ENCODE measurements around the gene RGS14.
A peak's percentile ranks its signal among the peaks of the same experiment; 100 is the strongest.
"Not testable (repeated sequence)": the region's sequence is repeated elsewhere in the genome, so short reads cannot be mapped to it uniquely, and the experiment has no call there.

The RGS14 gene

DNA sequence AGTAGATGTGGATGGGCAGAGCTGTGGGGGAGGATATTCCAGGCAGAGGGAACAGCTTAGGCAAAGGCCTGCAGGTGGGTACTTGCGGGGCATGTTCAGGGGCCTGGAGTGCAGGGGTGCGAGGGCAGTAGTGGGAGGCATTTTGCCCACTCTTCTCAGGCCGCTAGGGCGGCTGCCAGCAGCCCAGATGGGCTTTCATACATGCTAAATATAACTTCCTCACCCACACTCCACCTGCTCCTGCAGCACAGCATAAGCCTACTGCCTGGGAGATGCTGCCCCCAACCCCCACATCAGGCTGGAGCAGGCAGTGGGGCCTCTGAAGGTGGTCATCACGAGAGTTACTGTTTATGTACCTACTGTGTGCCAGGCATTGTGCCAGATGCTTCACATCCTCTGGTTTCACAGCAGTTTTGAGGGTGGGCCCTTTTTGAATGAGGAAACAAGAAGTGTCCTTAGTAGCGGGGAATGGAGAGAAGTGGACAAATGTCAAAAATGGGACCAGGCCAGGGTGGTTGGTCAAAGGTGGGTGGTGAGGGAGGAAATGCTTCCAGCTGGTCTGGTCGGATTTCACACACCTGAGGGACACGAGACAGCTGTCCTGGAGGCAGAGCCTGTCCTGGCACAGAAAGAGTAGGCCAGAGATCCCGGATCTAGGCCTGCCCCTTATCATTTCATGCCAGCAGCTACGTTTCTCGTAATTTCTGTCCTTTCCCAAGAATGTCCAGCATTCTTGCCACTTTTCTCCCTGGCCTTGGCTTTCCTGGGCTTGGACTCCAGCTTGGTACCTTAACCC lies 12.1 kb downstream of the RGS14 start:
- H3K9me3 ChIP-seq (ENCODE audit: control insufficient read depth in 5 of 5, low read length in 5 of 5), result no peaks in the 10 kb centered on the region
- H3K4me3 ChIP-seq (ENCODE audit: low read depth in 1 of 5, low read length in 5 of 5), result no peak overlapping the region
- no peaks in the 10 kb centered on the region for H3K27me3 ChIP-seq (ENCODE audit: control insufficient read depth in 5 of 5, insufficient read depth in 4 of 5, low read length in 5 of 5)
- no peak overlapping the region for H3K9ac ChIP-seq (ENCODE audit: low read length in 5 of 5)
- H3K4me1 ChIP-seq (ENCODE audit: control insufficient read depth in 5 of 5, insufficient read depth in 5 of 5, low read length in 5 of 5), result peaks cover 0 to 42% (median 33%) of the 10 kb centered on the region in 5 donors
- peak overlapping the region; percentile 54 for H3K27ac ChIP-seq (ENCODE audit: low read depth, low read length)
- peaks cover 0 to 15% (median 5%) of the 10 kb centered on the region in 5 donors for H3K36me3 ChIP-seq (ENCODE audit: control insufficient read depth in 5 of 5, insufficient read depth in 5 of 5, low read length in 5 of 5)

DNA sequence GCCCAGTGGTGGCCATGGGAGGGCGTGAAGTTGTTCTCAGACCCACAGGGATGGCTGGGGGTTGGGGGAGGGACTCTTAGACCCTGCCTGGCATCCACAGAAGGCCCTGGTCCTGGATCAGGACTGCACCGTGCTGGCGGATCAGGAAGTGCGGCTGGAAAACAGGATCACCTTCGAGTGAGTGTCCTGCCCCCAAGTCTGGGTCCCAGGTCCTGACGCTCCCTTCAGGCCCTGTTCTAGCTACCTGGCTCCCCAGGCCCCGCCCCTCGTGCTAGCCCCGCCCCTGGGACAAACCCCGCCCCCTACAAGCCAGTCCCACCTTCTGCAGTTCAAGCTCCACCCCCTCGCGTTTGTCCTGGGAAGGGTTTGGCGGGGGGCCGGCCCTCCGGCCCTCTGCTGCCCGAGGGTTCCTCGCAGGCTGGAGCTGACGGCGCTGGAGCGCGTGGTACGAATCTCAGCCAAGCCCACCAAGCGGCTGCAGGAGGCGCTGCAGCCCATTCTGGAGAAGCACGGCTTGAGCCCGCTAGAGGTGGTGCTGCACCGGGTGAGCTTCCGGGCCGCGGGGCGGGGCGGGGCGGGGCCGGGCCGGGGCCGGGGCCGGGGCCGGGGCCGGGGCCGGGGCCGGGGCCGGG lies 12.9 kb downstream of the RGS14 start:
- Histone ChIP-seq H3K27me3 (ENCODE audit: control insufficient read depth in 5 of 5, insufficient read depth in 4 of 5, low read length in 5 of 5) (no peaks in the 10 kb centered on the region), H3K4me3 (ENCODE audit: low read depth in 1 of 5, low read length in 5 of 5) (peak overlapping the region in 4 of 5 donors; percentile 55 to 75 (median 62)), H3K9ac (ENCODE audit: low read length in 5 of 5) (no peak overlapping the region), H3K4me1 (ENCODE audit: control insufficient read depth in 5 of 5, insufficient read depth in 5 of 5, low read length in 5 of 5) (peaks cover 0 to 42% (median 33%) of the 10 kb centered on the region in 5 donors), H3K36me3 (ENCODE audit: control insufficient read depth in 5 of 5, insufficient read depth in 5 of 5, low read length in 5 of 5) (peaks cover 0 to 15% (median 5%) of the 10 kb centered on the region in 5 donors), H3K9me3 (ENCODE audit: control insufficient read depth in 5 of 5, low read length in 5 of 5) (no peaks in the 10 kb centered on the region), H3K27ac (ENCODE audit: low read depth, low read length) (peak overlapping the region; percentile 54)

DNA sequence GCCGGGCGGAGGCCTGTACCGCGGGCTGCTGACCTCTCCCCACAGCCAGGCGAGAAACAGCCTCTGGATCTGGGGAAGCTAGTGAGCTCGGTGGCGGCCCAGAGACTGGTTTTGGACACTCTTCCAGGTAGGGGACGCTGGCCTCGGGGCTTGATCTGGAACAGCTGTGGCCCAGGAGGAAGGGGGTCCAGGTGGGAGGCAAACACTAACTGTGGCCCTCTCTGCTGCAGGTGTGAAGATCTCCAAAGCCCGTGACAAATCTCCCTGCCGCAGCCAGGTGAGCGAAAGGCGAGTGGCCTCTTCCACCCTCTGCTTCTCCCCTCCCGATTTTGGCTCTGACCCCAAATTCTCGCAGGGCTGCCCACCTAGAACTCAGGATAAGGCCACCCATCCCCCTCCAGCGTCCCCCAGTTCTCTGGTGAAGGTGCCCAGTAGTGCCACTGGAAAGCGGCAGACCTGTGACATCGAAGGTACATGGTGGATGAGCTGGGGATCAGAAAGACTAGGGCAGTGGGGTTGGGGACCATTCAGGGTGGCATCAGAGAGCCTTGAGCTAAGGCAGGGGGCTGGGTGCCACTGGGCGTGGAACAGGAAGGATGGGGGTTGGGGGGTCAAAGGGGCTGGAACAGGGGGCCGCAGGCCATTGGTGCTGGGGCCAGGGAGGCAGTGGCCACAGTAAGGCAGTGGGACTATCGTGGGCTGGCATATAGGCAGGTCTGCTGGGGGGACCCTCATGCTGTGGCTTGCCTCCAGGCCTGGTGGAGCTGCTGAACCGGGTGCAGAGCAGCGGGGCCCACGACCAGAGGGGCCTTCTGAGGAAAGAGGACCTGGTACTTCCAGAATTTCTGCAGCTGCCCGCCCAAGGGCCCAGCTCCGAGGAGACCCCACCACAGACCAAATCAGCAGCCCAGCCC lies 13.7 kb downstream of the RGS14 start:
- Histone ChIP-seq H3K4me1 (ENCODE audit: control insufficient read depth in 5 of 5, insufficient read depth in 5 of 5, low read length in 5 of 5) (peaks cover 0 to 38% (median 30%) of the 10 kb centered on the region in 5 donors), H3K4me3 (ENCODE audit: low read depth in 1 of 5, low read length in 5 of 5) (peak overlapping the region; percentile 59 to 82 (median 65)), H3K9me3 (ENCODE audit: control insufficient read depth in 5 of 5, low read length in 5 of 5) (no peaks in the 10 kb centered on the region), H3K27me3 (ENCODE audit: control insufficient read depth in 5 of 5, insufficient read depth in 4 of 5, low read length in 5 of 5) (no peaks in the 10 kb centered on the region), H3K36me3 (ENCODE audit: control insufficient read depth in 5 of 5, insufficient read depth in 5 of 5, low read length in 5 of 5) (peaks cover 0 to 15% (median 5%) of the 10 kb centered on the region in 5 donors), H3K27ac (ENCODE audit: low read depth, low read length) (no peak overlapping the region), H3K9ac (ENCODE audit: low read length in 5 of 5) (peak overlapping the region in 4 of 5 donors; percentile 71 to 84 (median 78))

DNA sequence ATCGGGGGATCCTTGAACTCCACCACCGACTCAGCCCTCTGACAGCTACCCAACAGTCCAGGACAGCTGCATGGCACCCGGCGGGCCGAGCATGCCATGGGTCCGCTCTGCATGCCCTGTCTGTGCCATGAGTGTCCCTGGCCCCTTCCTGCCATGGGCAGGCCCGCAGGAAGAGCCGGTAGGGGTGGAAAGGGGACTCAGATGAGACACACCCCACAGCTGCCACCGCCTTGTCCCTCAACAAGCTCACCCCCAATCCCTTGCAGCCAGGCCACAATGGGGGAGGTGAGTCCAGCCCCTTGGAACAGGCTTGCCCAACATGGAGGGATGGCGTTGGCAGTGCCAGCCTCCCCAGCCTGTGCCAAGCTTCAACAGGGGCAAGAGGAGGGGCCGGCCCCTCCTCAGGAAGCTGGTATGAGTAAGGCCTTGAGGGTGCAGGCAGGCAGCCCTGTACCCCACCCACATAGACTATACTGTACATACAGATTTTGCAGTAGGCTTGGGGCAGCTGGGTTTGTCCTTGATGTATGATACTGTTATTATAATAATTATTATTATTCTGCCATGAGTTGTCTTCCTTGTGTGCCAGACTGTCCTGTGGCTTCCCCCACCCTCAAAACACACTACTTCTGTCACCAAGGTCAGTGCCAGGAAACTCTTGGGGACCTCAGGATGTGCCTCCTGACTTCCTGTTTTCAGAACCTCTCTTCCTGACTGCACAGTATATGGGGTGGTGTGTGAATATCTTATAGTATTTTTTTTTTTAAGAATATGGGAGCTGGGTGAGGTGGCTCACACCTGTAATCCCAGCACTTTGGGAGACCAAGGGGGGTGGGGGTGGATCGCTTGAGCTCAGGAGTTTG lies 14.5 kb downstream of the RGS14 start:
- Histone ChIP-seq H3K36me3 (ENCODE audit: control insufficient read depth in 5 of 5, insufficient read depth in 5 of 5, low read length in 5 of 5) (peaks cover 0 to 15% (median 5%) of the 10 kb centered on the region in 5 donors), H3K9me3 (ENCODE audit: control insufficient read depth in 5 of 5, low read length in 5 of 5) (no peaks in the 10 kb centered on the region), H3K4me1 (ENCODE audit: control insufficient read depth in 5 of 5, insufficient read depth in 5 of 5, low read length in 5 of 5) (peaks cover 0 to 31% (median 26%) of the 10 kb centered on the region in 5 donors), H3K4me3 (ENCODE audit: low read depth in 1 of 5, low read length in 5 of 5) (no peak overlapping the region), H3K9ac (ENCODE audit: low read length in 5 of 5) (peak overlapping the region in 1 of 5 donors; percentile 12), H3K27me3 (ENCODE audit: control insufficient read depth in 5 of 5, insufficient read depth in 4 of 5, low read length in 5 of 5) (no peaks in the 10 kb centered on the region), H3K27ac (ENCODE audit: low read depth, low read length) (no peak overlapping the region)

DNA sequence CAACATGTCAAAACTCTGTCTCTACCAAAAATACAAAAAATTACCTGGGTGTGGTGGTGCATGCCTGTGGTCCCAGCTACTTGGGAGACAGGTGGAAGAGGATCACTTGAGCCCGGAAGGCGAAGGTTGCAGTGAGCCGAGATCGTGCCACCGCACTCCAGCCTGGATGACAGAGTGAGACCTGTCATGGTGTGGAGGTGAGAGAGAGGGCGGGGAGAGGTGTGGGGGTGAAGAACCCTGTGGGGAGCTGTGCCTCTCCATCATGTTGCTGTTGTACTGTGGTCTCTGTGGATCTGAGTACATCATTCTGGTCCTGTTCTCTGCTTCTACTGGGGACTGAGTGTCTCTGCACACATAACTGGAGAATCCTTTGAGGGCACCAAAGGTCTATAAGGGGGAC lies 15.2 kb downstream of the RGS14 start:
- Histone ChIP-seq H3K4me3 (ENCODE audit: low read depth in 1 of 5, low read length in 5 of 5) (no peak overlapping the region), H3K4me1 (ENCODE audit: control insufficient read depth in 5 of 5, insufficient read depth in 5 of 5, low read length in 5 of 5) (peaks cover 0 to 25% (median 19%) of the 10 kb centered on the region in 5 donors), H3K27ac (ENCODE audit: low read depth, low read length) (no peak overlapping the region), H3K9ac (ENCODE audit: low read length in 5 of 5) (no peak overlapping the region), H3K36me3 (ENCODE audit: control insufficient read depth in 5 of 5, insufficient read depth in 5 of 5, low read length in 5 of 5) (peaks cover 0 to 13% (median 5%) of the 10 kb centered on the region in 5 donors), H3K27me3 (ENCODE audit: control insufficient read depth in 5 of 5, insufficient read depth in 4 of 5, low read length in 5 of 5) (no peaks in the 10 kb centered on the region), H3K9me3 (ENCODE audit: control insufficient read depth in 5 of 5, low read length in 5 of 5) (no peaks in the 10 kb centered on the region)

DNA sequence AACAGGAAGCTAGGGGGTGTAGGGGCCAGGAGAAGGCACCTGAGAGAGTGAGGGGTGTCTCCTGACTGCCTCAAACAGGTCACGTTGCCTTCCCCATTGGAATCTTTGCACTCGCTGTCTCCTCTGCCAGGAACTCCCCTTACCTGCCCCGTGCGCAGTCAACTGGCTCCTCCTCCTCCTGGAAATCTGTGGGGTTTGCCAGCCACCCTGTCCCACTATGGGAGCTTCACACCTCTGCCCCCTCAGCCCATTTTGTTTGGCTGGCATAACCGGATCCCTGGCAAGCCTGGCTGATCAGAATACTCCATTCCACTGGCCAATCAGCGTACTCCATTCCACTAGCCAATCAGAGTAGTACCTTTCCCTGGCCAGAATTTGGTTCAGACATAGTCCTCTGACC lies 16.1 kb downstream of the RGS14 start:
- Histone ChIP-seq H3K4me1 (ENCODE audit: control insufficient read depth in 5 of 5, insufficient read depth in 5 of 5, low read length in 5 of 5) (peaks cover 0 to 22% (median 19%) of the 10 kb centered on the region in 5 donors), H3K4me3 (ENCODE audit: low read depth in 1 of 5, low read length in 5 of 5) (no peak overlapping the region), H3K27ac (ENCODE audit: low read depth, low read length) (no peak overlapping the region)

DNA sequence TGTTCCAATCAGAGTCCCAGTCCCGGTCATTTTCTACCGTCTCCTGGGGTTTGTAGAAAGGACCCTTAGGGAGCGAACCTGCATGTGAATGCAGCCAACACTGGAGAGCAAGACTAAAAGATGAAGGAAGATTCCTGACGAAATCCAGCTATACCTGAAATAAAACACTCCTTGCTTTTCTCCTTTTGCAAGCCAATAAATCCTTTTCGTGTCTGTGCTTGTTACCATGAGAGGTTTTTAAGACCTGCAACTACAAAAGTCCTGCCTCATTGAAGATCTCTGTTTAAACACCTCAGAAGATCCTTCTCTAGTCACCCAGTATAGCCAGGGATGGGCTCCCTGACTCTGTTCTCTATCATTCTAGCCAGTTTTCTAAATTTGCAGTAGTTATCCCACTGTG lies 16.5 kb downstream of the RGS14 start:
- Histone ChIP-seq H3K9me3 (ENCODE audit: control insufficient read depth in 5 of 5, low read length in 5 of 5) (no peaks in the 10 kb centered on the region), H3K9ac (ENCODE audit: low read length in 5 of 5) (peak overlapping the region in 1 of 5 donors; percentile 4), H3K36me3 (ENCODE audit: control insufficient read depth in 5 of 5, insufficient read depth in 5 of 5, low read length in 5 of 5) (peaks cover 0 to 5% (median 0%) of the 10 kb centered on the region in 5 donors), H3K27ac (ENCODE audit: low read depth, low read length) (no peak overlapping the region), H3K4me1 (ENCODE audit: control insufficient read depth in 5 of 5, insufficient read depth in 5 of 5, low read length in 5 of 5) (peaks cover 0 to 22% (median 19%) of the 10 kb centered on the region in 5 donors), H3K27me3 (ENCODE audit: control insufficient read depth in 5 of 5, insufficient read depth in 4 of 5, low read length in 5 of 5) (peaks cover 0 to 3% (median 0%) of the 10 kb centered on the region in 5 donors), H3K4me3 (ENCODE audit: low read depth in 1 of 5, low read length in 5 of 5) (no peak overlapping the region)

More for the DNA sequence above, 16.1 kb downstream of the RGS14 start:
- H3K27me3 ChIP-seq (ENCODE audit: control insufficient read depth in 5 of 5, insufficient read depth in 4 of 5, low read length in 5 of 5), result no peaks in the 10 kb centered on the region
- no peaks in the 10 kb centered on the region for H3K9me3 ChIP-seq (ENCODE audit: control insufficient read depth in 5 of 5, low read length in 5 of 5)
- H3K9ac ChIP-seq (ENCODE audit: low read length in 5 of 5), result peak overlapping the region in 1 of 5 donors; percentile 4
- H3K36me3 ChIP-seq (ENCODE audit: control insufficient read depth in 5 of 5, insufficient read depth in 5 of 5, low read length in 5 of 5), result peaks cover 0 to 5% (median 0%) of the 10 kb centered on the region in 5 donors

DNA sequence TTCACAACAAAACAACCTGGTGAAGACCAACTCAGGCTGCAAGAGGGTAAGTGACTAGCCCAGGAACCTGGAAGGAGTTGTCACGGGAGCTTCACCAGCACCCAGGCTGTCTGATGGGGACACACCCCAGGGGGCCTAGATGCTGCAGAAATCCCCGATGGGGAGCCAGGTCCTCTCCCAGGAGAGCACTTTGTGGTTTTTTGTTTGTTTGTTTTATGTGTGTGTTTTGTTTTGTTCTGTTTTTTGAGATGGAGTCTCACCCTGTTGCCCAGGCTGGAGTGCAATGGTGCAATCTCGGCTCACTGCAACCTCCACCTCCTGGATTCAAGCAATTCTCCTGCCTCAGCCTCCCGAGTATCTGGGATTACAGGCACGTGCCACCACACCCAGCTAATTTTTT lies 17.8 kb downstream of the RGS14 start:
- H3K27me3 ChIP-seq (ENCODE audit: control insufficient read depth in 5 of 5, insufficient read depth in 4 of 5, low read length in 5 of 5); H3K36me3 ChIP-seq (ENCODE audit: control insufficient read depth in 5 of 5, insufficient read depth in 5 of 5, low read length in 5 of 5); H3K27ac ChIP-seq (ENCODE audit: low read depth, low read length); H3K9me3 ChIP-seq (ENCODE audit: control insufficient read depth in 5 of 5, low read length in 5 of 5); H3K4me3 ChIP-seq (ENCODE audit: low read depth in 1 of 5, low read length in 5 of 5); H3K9ac ChIP-seq (ENCODE audit: low read length in 5 of 5): not testable (repeated sequence)
- peaks cover 0 to 17% (median 15%) of the 10 kb centered on the region in 5 donors for H3K4me1 ChIP-seq (ENCODE audit: control insufficient read depth in 5 of 5, insufficient read depth in 5 of 5, low read length in 5 of 5)

DNA sequence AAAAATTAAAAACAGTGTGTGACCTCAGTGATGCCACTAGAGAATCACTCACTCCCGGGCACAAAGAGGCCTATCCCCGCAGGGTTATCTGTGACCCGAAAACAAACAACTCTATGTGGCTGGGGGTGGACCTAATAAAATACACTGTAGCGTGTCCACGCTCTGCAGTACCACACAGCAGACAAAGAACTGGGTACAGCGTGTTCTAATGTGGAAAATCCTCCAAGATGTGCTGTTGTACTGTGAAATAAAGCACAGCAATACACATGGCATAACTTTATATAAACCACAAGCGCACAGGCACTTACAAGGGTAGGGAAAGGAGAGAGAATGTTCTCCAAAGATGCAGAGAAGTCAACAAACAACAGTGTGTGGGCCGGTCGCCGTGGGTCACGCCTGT lies 18.4 kb downstream of the RGS14 start:
- H3K4me3 ChIP-seq (ENCODE audit: low read depth in 1 of 5, low read length in 5 of 5), result no peak overlapping the region
- H3K9me3 ChIP-seq (ENCODE audit: control insufficient read depth in 5 of 5, low read length in 5 of 5), result no peaks in the 10 kb centered on the region
- no peak overlapping the region for H3K9ac ChIP-seq (ENCODE audit: low read length in 5 of 5)
- H3K27ac ChIP-seq (ENCODE audit: low read depth, low read length), result no peak overlapping the region
- H3K4me1 ChIP-seq (ENCODE audit: control insufficient read depth in 5 of 5, insufficient read depth in 5 of 5, low read length in 5 of 5), result peaks cover 0 to 15% (median 14%) of the 10 kb centered on the region in 5 donors
- H3K36me3 ChIP-seq (ENCODE audit: control insufficient read depth in 5 of 5, insufficient read depth in 5 of 5, low read length in 5 of 5), result peaks cover 0 to 5% (median 0%) of the 10 kb centered on the region in 5 donors
- H3K27me3 ChIP-seq (ENCODE audit: control insufficient read depth in 5 of 5, insufficient read depth in 4 of 5, low read length in 5 of 5), result peaks cover 0 to 8% (median 3%) of the 10 kb centered on the region in 5 donors

Data from subcutaneous abdominal adipose tissue (tissue), 5 donors.